ENCODE results near the gene HMCN2. TPM values are rescaled to one million over a fixed set of nuclear protein-coding genes. Genes with fewer than 3 reads are reported as not detected.
"Not testable (repeated sequence)": the region's sequence is repeated elsewhere in the genome, so short reads cannot be mapped to it uniquely, and the experiment has no call there.

The HMCN2 gene
- total RNA-seq, 1 experiment from 2014 or later: 8.6 TPM

DNA sequence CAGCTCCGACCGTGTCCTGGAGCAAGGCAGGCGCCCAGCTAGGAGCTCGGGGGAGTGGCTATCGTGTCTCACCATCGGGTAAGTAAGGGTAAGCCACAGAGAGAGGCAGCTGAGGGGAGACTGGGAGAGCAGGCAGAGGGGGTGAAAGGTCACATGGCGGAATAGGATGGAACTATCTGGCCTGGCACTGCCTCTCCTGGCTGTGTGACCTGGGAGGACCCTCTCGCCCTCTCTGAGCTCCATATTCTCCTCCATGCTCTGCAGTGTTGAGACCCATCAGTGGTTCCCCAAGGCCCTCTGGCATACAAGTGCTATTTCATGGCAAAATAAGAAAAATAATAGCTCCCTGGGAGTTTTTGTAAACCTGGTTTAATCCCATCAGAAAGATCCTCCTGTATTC, 135.3 kb downstream of the HMCN2 start:
- H4K5ac ChIP-seq (ENCODE audit: insufficient read length, low read depth, low read length): no peak overlapping the region
- H3K4me1 ChIP-seq (ENCODE audit: insufficient read depth, low read length): no peaks in the 10 kb centered on the region
- H2BK5ac ChIP-seq (ENCODE audit: insufficient read length, low read length): no peak overlapping the region
- no peak overlapping the region for H3T11ph ChIP-seq (ENCODE audit: low read length)
- no peaks in the 10 kb centered on the region for H3K27me3 ChIP-seq (ENCODE audit: insufficient read depth, low read length)
- no peak overlapping the region for H3K4me2 ChIP-seq (ENCODE audit: insufficient read depth, insufficient read length, low read length)
- Mint-ChIP-seq H3K9me3 (no peaks in the 10 kb centered on the region), H3K27me3 (ENCODE audit: low read depth) (no peaks in the 10 kb centered on the region), H3K27ac (no peak overlapping the region), H3K4me1 (peaks cover 0 to 6% of the 10 kb centered on the region in 2 experiments; a peak in 2 of 4 replicates), H3K36me3 (ENCODE audit: insufficient read depth in 1 of 3, low read depth in 3 of 3) (peaks cover 4 to 13% (median 9%) of the 10 kb centered on the region in 3 experiments), H3K4me3 (no peak overlapping the region)
- H3K9ac ChIP-seq (ENCODE audit: extremely low read depth, insufficient read length, low read length): no peak overlapping the region
- H3K27ac ChIP-seq (ENCODE audit: insufficient read length, low read depth, low read length): no peak overlapping the region
- no peak overlapping the region for H4K8ac ChIP-seq (replicated peaks; ENCODE audit: insufficient read length, low read depth, low read length)
- TF ChIP-seq, protein P1, sequence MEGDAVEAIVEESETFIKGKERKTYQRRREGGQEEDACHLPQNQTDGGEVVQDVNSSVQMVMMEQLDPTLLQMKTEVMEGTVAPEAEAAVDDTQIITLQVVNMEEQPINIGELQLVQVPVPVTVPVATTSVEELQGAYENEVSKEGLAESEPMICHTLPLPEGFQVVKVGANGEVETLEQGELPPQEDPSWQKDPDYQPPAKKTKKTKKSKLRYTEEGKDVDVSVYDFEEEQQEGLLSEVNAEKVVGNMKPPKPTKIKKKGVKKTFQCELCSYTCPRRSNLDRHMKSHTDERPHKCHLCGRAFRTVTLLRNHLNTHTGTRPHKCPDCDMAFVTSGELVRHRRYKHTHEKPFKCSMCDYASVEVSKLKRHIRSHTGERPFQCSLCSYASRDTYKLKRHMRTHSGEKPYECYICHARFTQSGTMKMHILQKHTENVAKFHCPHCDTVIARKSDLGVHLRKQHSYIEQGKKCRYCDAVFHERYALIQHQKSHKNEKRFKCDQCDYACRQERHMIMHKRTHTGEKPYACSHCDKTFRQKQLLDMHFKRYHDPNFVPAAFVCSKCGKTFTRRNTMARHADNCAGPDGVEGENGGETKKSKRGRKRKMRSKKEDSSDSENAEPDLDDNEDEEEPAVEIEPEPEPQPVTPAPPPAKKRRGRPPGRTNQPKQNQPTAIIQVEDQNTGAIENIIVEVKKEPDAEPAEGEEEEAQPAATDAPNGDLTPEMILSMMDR (conservative IDR thresholded peaks at IDR 0.05): no peak
- H3K79me1 ChIP-seq (ENCODE audit: insufficient read depth, low read depth, low read length, poor library complexity, severe bottlenecking): no peaks in the 10 kb centered on the region
- H3K14ac ChIP-seq (ENCODE audit: insufficient read depth, low read length): no peak overlapping the region
- no peak overlapping the region for H2BK15ac ChIP-seq (ENCODE audit: low read depth, low read length)
- DNase-seq: no peak
- no CpG with 5 or more reads among the region's 8 CpGs for WGBS (ENCODE audit: extremely low coverage, insufficient read length, low lambda C conversion rate)
- H2BK120ac ChIP-seq (ENCODE audit: low read depth, low read length, poor library complexity, severe bottlenecking): no peak overlapping the region
- no peak overlapping the region for H4K91ac ChIP-seq (ENCODE audit: insufficient read length, low read depth, low read length)
- H3K4ac ChIP-seq (ENCODE audit: low read depth, low read length): no peak overlapping the region
- H2AK5ac ChIP-seq (ENCODE audit: insufficient read length, low read length): no peak overlapping the region
- H2AFZ ChIP-seq (ENCODE audit: low read length): no peak overlapping the region
- H4K20me1 ChIP-seq (ENCODE audit: control insufficient read depth, insufficient read depth, insufficient read length): no peaks in the 10 kb centered on the region
- no peak overlapping the region for H3K56ac ChIP-seq (ENCODE audit: insufficient read length, low read depth, low read length)
- H3K23ac ChIP-seq (ENCODE audit: insufficient read length, low read depth, low read length): no peak overlapping the region
- H2BK12ac ChIP-seq (ENCODE audit: insufficient read length, low read depth, low read length): no peak overlapping the region
- no peaks in the 10 kb centered on the region for H3K79me2 ChIP-seq (ENCODE audit: insufficient read depth, low read length)
- no peak overlapping the region for H2BK20ac ChIP-seq (ENCODE audit: low read depth, low read length, poor library complexity, severe bottlenecking)
- no peaks in the 10 kb centered on the region for H3K23me2 ChIP-seq (ENCODE audit: insufficient read length, low read depth, low read length, poor library complexity, severe bottlenecking)
- H3K18ac ChIP-seq (ENCODE audit: insufficient read length, low read depth, low read length): no peak overlapping the region
- H3K9me3 ChIP-seq (ENCODE audit: control insufficient read depth, low read depth, low read length): no peaks in the 10 kb centered on the region

DNA sequence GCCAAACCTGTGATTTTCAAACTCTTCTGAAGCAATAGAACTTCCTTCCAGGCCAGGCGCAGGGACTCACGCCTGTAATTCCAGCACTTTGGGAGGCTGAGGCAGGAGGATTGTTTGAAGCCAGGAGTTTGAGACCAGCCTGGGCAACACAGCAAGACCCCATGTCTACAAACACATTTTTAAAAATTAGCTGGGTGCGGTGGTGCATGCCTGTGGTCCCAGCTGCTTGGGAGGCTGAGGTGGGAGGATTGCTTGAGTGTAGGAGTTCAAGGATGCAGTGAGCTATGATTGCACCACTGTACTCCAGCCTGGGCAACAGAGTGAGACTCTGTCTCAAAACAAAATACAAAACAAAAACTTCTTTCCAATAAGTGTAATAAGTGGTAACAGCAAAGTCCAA, 136.2 kb downstream of the HMCN2 start:
- H4K91ac ChIP-seq (ENCODE audit: insufficient read length, low read depth, low read length); H2BK12ac ChIP-seq (ENCODE audit: insufficient read length, low read depth, low read length); H2AFZ ChIP-seq (ENCODE audit: low read length); H3K23ac ChIP-seq (ENCODE audit: insufficient read length, low read depth, low read length); H3K79me1 ChIP-seq (ENCODE audit: insufficient read depth, low read depth, low read length, poor library complexity, severe bottlenecking); H3K9ac ChIP-seq (ENCODE audit: extremely low read depth, insufficient read length, low read length); H4K20me1 ChIP-seq (ENCODE audit: control insufficient read depth, insufficient read depth, insufficient read length); H3K18ac ChIP-seq (ENCODE audit: insufficient read length, low read depth, low read length); H4K8ac ChIP-seq (replicated peaks; ENCODE audit: insufficient read length, low read depth, low read length); H3K23me2 ChIP-seq (ENCODE audit: insufficient read length, low read depth, low read length, poor library complexity, severe bottlenecking); H3K4ac ChIP-seq (ENCODE audit: low read depth, low read length); H3K4me1 ChIP-seq (ENCODE audit: insufficient read depth, low read length); H3K79me2 ChIP-seq (ENCODE audit: insufficient read depth, low read length); H3T11ph ChIP-seq (ENCODE audit: low read length); H3K4me1 Mint-ChIP-seq; H3K9me3 ChIP-seq (ENCODE audit: control insufficient read depth, low read depth, low read length); DNase-seq; H3K27me3 ChIP-seq (ENCODE audit: insufficient read depth, low read length); H2BK120ac ChIP-seq (ENCODE audit: low read depth, low read length, poor library complexity, severe bottlenecking); H2BK20ac ChIP-seq (ENCODE audit: low read depth, low read length, poor library complexity, severe bottlenecking); H3K27me3 Mint-ChIP-seq (ENCODE audit: low read depth); H2BK5ac ChIP-seq (ENCODE audit: insufficient read length, low read length); H2BK15ac ChIP-seq (ENCODE audit: low read depth, low read length); H3K36me3 Mint-ChIP-seq (ENCODE audit: insufficient read depth in 1 of 3, low read depth in 3 of 3); H3K9me3 Mint-ChIP-seq; H3K27ac Mint-ChIP-seq; H3K14ac ChIP-seq (ENCODE audit: insufficient read depth, low read length); H4K5ac ChIP-seq (ENCODE audit: insufficient read length, low read depth, low read length); H3K56ac ChIP-seq (ENCODE audit: insufficient read length, low read depth, low read length); H3K4me3 Mint-ChIP-seq; H2AK5ac ChIP-seq (ENCODE audit: insufficient read length, low read length); H3K4me2 ChIP-seq (ENCODE audit: insufficient read depth, insufficient read length, low read length); H3K27ac ChIP-seq (ENCODE audit: insufficient read length, low read depth, low read length): not testable (repeated sequence)
- WGBS (ENCODE audit: extremely low coverage, insufficient read length, low lambda C conversion rate): no CpG with 5 or more reads among the region's 3 CpGs

Measured in H9 (cell line).